HFF-Myc (cell line): ENCODE data around the gene ALPK1.
"Not testable (repeated sequence)": the region's sequence is repeated elsewhere in the genome, so short reads cannot be mapped to it uniquely, and the experiment has no call there.

ENCODE experiments used
- DNase-seq: peaks from one replicate; pipeline ENCODE4 v3.0.0-alpha.2; 2011; ENCODE audit warnings: low read depth; ENCODE audit errors: extremely low read depth
- H3K4me3 ChIP-seq: replicated peaks from 2 replicates; pipeline ENCODE4 v1.5.1; 2011; ENCODE audit warnings: low read depth, mild to moderate bottlenecking, control low read depth, low read length
- TF ChIP-seq, protein P1 (sequence below): IDR thresholded peaks from 2 replicates; pipeline ENCODE4 v1.5.1; 2012; ENCODE audit warnings: mild to moderate bottlenecking, low read depth, low read length, control low read depth; ENCODE audit errors: missing control alignments

Gene ALPK1

DNA sequence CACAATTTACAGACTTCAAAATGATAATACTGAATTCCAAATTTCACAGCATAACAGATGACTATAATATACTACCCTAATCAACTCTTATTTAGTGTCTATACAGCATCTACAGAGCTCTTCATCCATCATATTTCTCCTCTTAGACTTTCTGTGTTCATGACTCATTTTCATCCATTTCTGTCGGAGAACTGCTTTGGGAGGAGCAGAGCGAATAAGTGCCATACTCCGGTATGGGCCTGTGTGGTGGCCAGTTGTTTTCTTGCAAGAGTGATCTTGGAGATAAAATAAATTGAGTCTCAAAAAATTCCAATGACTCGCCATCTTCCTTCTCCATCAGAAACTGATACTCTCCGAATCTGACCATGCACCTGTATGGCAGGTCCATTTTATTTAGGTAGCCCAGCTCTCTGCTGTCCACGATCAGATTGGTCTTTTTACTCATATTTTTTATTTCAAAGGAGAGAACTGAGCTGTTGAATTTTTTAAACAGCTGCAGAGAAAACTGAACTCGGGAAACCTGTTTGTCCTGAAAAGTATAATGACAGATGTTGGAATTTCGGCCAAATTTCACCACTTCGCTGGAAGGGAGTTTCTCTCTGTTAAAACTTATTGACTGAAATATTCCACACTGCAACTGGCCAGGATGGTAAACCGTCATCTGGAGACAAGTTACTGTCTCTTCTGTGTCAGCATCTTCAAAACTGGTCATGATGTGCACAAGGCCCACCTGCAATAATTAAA lies 19.3 kb upstream of the ALPK1 start:
- H3K4me3 ChIP-seq, result no peak overlapping the region
- TF ChIP-seq, protein P1, sequence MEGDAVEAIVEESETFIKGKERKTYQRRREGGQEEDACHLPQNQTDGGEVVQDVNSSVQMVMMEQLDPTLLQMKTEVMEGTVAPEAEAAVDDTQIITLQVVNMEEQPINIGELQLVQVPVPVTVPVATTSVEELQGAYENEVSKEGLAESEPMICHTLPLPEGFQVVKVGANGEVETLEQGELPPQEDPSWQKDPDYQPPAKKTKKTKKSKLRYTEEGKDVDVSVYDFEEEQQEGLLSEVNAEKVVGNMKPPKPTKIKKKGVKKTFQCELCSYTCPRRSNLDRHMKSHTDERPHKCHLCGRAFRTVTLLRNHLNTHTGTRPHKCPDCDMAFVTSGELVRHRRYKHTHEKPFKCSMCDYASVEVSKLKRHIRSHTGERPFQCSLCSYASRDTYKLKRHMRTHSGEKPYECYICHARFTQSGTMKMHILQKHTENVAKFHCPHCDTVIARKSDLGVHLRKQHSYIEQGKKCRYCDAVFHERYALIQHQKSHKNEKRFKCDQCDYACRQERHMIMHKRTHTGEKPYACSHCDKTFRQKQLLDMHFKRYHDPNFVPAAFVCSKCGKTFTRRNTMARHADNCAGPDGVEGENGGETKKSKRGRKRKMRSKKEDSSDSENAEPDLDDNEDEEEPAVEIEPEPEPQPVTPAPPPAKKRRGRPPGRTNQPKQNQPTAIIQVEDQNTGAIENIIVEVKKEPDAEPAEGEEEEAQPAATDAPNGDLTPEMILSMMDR, result no peak
- no peak for DNase-seq

DNA sequence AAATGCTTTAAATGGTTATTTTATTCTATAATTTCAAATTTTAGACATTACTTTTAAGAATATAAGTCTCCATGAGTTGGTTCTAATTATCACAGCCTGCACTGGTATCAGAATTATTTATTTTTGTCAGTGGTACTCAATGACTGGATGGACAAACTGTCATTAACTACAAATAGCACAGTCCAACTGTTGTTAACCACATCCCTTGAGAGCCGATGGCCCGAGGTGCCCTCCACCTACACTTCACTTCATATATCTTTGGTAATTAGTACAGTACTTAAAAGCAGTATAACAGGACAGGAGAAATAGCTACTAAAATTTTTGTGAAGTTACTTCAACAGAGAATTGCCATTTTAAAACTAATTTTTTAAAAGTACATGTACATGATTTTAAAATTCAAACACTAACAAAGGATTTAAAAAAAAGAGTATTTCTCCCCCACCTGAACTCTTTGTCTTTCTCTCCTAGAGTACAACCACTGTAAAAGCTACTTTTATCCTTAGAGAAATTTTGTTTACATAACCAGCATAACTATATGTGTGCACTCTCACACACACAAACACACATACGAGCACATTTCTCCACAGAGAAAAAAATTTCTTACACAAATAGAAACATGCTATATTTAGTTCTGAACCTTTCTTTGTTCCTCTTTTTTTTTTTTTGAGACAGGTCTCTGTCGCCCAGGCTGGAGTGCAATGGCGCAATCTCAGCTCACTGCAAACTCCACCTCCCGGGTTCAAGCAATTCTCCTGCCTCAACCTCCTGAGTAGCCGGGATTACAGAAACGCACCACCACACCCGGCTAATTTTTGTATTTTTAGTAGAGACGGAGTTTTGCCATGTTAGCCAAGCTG lies 17.9 kb upstream of the ALPK1 start:
- TF ChIP-seq, protein P1, result no peak
- no peak for DNase-seq
- H3K4me3 ChIP-seq, result no peak overlapping the region

DNA sequence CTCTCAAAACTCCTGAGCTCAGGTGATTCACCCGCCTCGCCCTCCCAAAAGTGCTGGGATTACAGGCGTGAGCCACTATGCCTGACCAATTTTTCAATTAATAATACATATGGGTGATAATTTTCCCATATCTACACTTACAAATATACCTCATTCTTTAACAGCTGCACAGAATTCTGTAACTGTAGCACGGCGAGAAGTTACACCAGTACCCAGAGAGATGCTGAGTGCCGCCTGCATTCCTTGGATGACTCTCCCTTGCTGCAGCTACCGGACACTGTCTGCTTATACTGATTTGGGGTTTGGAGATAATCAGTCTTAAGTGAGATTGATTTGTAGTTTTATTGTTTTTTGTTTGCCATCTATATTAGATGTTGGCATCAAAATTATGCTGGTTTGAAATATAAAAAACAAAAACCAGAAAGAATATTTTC lies 17.3 kb upstream of the ALPK1 start:
- H3K4me3 ChIP-seq, result no peak overlapping the region
- TF ChIP-seq, protein P1, result no peak
- no peak for DNase-seq

DNA sequence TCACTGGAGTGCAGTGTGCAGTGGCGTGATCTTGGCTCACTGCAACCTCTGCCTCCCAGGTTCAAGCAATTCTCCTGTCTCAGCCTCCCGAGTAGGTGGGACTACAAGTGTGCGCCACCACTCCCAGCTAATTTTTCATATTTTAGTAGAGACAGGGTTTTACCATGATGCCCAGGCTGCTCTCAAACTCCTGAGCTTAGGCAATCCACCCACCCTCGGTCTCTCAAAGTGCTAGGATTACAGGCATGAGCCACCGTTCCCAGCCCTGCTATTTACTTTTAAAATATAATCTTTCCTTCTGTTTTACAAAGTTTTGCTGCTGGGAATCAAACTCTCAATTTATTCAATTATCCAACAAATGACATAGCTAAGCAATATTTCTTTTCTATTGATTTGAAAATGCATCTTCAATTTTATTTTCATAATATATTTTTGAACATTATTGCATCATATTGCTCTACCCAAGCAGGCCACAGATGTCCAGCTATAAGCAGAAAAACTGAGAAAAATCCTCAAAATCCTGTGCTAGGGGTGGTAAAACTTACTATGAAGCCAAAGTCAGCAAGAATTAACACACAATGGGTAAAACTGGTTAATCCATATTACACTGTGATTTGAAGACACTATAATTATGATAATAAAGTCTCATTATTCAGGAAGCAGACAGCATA lies 16.6 kb upstream of the ALPK1 start:
- TF ChIP-seq, protein P1, result no peak
- no peak for DNase-seq
- no peak overlapping the region for H3K4me3 ChIP-seq

DNA sequence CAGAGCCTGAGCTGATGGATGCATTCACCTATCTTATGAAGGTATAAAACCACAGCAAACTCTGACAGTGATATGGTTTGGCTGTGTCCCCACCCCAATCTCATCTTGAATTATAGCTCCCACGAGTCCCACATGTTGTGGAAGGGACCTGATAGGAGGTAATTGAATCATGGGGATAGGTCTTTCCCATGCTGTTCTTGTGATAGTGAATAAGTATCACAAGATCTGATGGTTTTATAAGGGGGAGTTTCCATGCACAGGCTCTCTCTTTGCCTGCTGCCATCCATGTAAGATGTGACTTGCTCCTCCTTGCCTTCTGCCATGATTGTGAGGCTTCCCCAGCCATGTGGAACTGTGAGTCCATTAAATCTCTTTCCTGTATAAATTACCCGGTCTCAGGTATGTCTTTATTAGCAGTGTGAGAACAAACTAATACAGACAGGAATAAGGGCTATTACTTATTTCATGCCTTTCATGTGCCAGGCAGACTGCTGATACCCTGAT lies 15.2 kb upstream of the ALPK1 start:
- not testable (repeated sequence) for DNase-seq, H3K4me3 ChIP-seq

DNA sequence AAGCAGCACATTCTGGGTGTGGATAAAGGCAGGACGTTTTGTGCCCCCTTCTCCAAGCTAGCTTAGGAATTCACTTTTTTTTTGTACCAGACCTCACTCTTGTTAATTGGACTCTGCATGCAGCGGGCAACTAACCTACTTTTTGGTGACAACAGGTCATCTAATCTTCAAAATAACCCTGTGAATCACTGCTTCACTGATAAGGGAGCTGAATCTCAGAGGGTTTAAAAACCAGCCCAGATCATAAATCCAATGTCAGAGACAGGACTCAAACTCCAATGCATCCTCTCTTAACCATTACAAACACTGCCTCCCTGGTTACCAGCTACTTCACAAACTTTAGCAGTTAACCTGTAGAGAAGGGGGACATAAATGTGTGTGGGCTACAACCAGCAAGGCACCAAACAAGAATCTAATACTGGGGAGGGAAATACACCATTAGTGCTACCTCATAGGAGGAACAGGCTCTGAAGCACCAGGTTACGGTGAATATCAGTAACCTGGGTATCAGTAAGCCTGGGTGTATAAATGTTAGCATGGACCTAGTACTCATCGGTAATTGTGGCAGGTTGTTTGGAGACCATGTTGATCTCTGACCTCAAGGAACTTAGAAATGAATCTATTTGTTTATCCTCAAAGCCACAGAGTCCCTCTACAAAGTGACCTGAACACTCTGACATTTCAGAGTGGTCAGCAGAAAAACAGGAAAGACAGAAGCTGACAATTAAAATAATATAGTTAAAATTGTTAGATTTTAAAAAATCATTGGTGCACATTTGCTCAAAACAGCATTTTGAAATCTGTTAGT lies 14.1 kb upstream of the ALPK1 start:
- TF ChIP-seq, protein P1, result no peak
- H3K4me3 ChIP-seq, result peak overlapping the region; percentile 65; the same call in 1 of the 2 replicates
- DNase-seq, result no peak
